ENCODE measurements around the gene NAV1.

Gene NAV1

GRCh38 chr1:201527879-201528278 is 11.0 kb upstream of the NAV1 start:
- no peak for DNase-seq (ENCODE audit: insufficient read length, low spot score)
- no peak for TF ChIP-seq CTCF (IDR thresholded peaks at IDR 0.05; ENCODE audit: insufficient read depth, missing control alignments)
- no peak for FAIRE-seq

- DNase-seq (ENCODE audit: insufficient read length, low spot score): no peak
- no peak for FAIRE-seq
- TF ChIP-seq CTCF (IDR thresholded peaks at IDR 0.05; ENCODE audit: insufficient read depth, missing control alignments): no peak
These were observed 10.2 kb upstream of the NAV1 start for GRCh38 chr1:201528631-201529252.

- DNase-seq (ENCODE audit: insufficient read length, low spot score): peak; percentile 81
- FAIRE-seq: no peak
- TF ChIP-seq CTCF (IDR thresholded peaks at IDR 0.05; ENCODE audit: insufficient read depth, missing control alignments): peak; percentile 83
These were observed 8.0 kb upstream of the NAV1 start for GRCh38 chr1:201530741-201531531.

- no peak for DNase-seq (ENCODE audit: insufficient read length, low spot score)
- TF ChIP-seq CTCF (IDR thresholded peaks at IDR 0.05; ENCODE audit: insufficient read depth, missing control alignments): no peak
- no peak for FAIRE-seq
These were observed 7.1 kb upstream of the NAV1 start for GRCh38 chr1:201531551-201532425.

GRCh38 chr1:201533836-201534235 is 5.1 kb upstream of the NAV1 start:
- no peak for TF ChIP-seq CTCF (IDR thresholded peaks at IDR 0.05; ENCODE audit: insufficient read depth, missing control alignments)
- no peak for FAIRE-seq
- no peak for DNase-seq (ENCODE audit: insufficient read length, low spot score)

- DNase-seq (ENCODE audit: insufficient read length, low spot score): no peak
- FAIRE-seq: no peak
- no peak for TF ChIP-seq CTCF (IDR thresholded peaks at IDR 0.05; ENCODE audit: insufficient read depth, missing control alignments)
These were observed 3.6 kb upstream of the NAV1 start for GRCh38 chr1:201535046-201535918.
